GM10266 (cell line): Measurements from ENCODE around the gene SUSD6.

Source experiments
- DNase-seq: peaks from one replicate; pipeline ENCODE4 v3.0.0; 2012; ENCODE audit errors: extremely low spot score
- TF ChIP-seq, protein P1 (sequence below): IDR thresholded peaks from 2 replicates; pipeline ENCODE4 v1.5.1; 2012; ENCODE audit warnings: mild to moderate bottlenecking, low read depth; ENCODE audit not compliant: control insufficient read depth, insufficient read depth; ENCODE audit errors: missing control alignments

SUSD6 gene

DNA sequence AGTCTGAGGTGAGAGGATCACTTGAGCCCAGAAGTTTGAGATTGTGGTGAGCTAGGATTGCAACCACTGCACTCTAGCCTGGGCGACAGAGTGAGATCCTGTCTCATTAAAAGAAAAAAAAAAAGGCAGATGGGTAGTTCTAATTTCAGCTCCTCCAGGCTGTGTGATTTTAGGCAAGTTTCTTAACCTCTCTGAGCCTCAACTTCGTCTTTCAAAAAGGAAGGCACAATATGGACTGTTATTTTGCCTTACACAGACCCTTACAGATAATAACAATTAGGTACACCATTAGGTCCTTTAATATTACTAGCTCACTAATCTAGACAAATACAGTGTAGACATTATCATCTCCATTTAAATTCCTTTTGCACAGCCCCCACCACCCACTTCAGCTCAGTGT lies 31.9 kb upstream of the SUSD6 start:
- no peak for DNase-seq
- TF ChIP-seq, protein P1, sequence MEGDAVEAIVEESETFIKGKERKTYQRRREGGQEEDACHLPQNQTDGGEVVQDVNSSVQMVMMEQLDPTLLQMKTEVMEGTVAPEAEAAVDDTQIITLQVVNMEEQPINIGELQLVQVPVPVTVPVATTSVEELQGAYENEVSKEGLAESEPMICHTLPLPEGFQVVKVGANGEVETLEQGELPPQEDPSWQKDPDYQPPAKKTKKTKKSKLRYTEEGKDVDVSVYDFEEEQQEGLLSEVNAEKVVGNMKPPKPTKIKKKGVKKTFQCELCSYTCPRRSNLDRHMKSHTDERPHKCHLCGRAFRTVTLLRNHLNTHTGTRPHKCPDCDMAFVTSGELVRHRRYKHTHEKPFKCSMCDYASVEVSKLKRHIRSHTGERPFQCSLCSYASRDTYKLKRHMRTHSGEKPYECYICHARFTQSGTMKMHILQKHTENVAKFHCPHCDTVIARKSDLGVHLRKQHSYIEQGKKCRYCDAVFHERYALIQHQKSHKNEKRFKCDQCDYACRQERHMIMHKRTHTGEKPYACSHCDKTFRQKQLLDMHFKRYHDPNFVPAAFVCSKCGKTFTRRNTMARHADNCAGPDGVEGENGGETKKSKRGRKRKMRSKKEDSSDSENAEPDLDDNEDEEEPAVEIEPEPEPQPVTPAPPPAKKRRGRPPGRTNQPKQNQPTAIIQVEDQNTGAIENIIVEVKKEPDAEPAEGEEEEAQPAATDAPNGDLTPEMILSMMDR: no peak

DNA sequence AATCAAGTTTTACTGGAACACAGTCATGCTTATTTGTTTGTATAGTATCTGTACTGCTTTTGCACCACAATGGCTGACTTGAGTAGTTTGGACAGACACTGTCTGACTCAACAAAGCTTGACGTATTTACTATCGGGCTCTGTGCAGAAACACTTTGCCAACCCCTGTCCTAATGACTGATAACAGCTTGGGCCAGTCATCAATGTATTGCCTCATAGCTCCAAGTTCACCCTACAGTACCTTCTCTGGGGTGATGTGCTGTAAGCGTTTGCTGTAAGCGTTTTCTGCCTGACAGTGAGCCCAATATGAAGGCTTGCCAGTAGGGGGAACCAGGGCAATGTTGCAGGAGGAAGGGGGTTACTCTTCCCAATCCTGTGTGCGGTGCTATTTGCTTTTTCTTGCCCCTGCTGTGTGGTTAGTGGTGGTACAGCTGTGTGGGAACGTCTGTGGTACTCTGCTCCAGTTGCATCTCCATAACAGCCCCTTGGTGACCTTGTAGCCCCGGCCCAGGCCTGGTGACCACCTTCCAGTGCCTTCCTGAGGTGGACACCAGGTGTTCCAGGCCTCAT lies 31.3 kb upstream of the SUSD6 start:
- no peak for DNase-seq
- TF ChIP-seq, protein P1: peak; percentile 62

DNA sequence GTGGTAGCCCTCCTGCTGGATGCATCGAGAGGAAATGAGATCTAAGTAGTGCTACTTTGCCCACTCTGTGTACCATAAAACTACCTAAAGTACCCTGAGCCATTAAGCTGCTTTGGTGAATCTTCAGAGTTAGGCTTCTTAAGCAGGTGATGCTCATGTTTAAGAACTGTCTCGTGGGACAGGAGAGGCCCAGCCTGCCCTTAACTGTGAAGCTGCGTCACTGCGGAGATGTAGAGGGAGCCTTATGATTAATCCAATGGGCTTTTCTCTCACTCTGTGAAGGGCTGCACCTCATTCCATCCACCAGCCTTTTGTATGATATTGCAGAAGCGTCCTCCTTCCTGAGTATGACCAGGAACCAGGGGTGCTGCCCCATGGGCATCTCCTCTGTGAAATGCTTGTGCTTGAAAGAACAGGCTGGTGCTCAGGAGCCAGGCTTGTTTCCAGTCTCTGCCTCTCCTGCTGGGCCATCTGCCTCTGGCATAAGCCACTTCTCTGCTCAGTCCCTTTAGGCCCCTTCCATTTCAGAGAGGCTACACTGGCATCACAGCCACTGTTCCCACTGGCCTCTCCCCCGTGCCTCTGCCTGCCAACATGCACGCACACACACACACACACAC lies 30.0 kb upstream of the SUSD6 start:
- TF ChIP-seq, protein P1: no peak

DNA sequence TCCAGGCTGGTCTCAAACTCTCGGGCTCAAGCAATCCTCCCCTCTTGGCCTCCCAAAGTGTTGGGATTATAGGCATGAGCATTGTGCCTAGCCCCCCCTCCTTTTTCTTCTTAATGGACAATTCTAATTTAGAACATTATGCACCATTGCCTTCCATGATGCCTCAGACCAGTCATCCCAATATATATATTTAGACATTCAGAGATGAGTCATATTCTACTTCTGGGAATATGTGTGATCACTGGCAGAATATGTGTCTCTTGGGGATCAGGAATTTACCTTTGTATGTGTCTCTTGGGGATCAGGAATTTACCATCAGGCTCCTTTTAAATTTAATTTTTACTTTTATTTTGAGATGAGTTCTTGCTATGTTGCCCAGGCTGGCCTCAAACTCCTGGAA lies 29.2 kb upstream of the SUSD6 start:
- TF ChIP-seq, protein P1: no peak
- DNase-seq: no peak

More for the DNA sequence above, 30.0 kb upstream of the SUSD6 start:
- DNase-seq: no peak

DNA sequence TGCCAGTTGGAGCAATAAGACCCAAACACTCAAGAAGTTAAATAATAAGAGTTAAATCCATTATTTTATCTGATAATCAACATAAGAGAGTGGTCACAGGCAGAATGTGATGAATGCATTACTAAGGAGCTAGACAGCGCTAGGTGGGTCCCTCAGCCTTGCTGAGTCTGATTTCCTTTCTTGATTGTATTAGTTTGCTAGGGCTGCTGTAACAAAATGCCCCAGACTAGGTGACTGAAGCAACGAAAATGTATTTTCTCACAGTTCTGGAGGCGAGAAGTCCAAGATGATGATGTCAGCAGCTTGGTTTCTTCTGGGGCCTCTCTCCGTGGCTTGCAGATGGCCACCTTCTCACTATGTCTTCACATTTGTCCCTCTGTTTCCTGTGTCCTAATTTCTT lies 28.6 kb upstream of the SUSD6 start:
- no peak for DNase-seq
- TF ChIP-seq, protein P1: no peak

DNA sequence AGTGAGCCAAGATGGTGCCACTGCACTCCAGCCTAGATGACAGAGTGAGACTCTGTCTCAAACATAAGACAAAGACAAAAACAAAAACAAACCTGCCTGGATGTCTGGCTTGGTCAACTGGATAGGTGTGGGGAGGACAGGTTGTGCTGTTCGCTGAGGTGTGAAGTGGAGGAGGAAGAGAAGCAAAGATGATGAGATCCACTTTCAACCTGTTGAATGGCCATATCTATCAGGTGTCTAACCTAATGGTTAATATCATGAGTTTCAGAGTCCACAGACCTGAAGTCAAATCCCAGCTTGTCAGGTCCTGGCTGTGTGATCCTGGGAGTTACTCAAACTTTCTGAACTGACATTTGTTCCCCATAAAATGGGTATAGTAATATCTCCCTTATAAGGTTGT lies 27.0 kb upstream of the SUSD6 start:
- DNase-seq: no peak
- TF ChIP-seq, protein P1: no peak

DNA sequence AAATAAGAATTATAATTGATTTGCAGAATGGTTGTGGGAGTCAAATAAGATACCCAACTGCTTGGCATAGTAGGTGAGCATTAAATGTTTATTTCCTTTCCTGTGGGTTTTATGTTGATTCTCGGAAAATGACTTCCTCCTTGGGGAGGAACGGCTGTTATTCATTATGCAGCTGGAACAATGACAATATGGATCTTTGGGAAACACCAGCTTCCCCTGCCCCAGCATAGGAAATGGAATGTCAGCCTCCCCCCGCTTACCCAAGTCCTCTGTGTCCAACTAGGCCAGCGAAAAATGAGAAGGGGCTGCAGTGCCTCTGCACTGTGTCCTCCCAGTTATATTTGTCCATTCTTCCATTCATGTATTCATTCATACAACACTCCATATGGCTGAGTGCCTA lies 25.0 kb upstream of the SUSD6 start:
- TF ChIP-seq, protein P1: no peak

More for the DNA sequence above, 25.0 kb upstream of the SUSD6 start:
- no peak for DNase-seq
